ENCODE results near the gene SLF1. TPM values are rescaled to one million over a fixed set of nuclear protein-coding genes. Genes with fewer than 3 reads are reported as not detected.
A peak's percentile ranks its signal among the peaks of the same experiment; 100 is the strongest.

The SLF1 gene
- total and polyA plus RNA-seq, 9 of the 15 experiments (the other 6 are each of a cell fraction or from before 2014, with no cell fraction given), result 9.8 to 31.1 (median 16.3) TPM

DNA sequence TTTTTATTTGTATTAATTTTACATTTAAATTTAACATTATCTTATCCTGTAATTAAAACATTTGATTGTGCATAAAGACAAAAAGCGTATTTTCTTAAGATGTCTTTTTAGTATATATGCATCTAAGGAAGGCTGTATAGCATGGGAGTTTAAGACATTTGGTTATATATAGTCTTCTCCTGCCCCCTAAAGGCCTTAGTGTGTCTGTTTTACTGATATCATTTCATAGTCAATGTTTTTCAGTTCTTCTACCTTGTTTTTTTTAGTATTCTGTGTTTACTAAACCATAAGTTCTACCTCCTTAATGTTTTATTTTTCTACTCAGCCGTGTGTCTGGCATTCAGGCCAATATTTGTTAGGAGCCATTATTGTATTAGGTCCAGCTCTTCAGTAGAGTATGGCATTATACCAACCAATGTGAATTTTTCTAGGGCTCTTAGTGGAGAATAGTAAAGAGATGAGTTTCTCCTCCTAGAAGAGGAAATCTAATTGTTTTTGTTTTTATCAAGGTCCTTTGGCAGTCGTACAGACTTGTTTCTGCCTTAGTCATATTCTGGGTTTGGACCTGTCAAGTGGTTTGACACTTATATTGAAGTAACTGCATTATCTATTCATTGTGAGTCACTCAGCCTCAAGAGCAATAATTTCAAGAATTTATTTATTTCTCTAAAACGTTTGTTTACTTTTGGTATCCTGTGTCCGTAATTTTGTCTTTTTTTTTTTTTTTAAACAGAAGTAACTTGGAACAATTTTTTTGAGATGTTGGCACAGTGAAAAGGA lies 74.8 kb downstream of the SLF1 start (continued):
- TF ChIP-seq RAD21 (CRISPR knock-in tag; conservative IDR thresholded peaks at IDR 0.05 in 1 of 2, IDR thresholded peaks at IDR 0.05 in 1 of 2) (peak; percentile 57 to 63), HLTF (IDR thresholded peaks at IDR 0.05) (no peak), ZNF561 (CRISPR knock-in tag; conservative IDR thresholded peaks at IDR 0.05) (no peak), ZNF324 (CRISPR knock-in tag; IDR thresholded peaks at IDR 0.05) (no peak), ELF4 (CRISPR knock-in tag; IDR thresholded peaks at IDR 0.05) (no peak), SIN3B (IDR thresholded peaks at IDR 0.05; ENCODE audit: low read depth) (no peak), ZNF140 (CRISPR knock-in tag; IDR thresholded peaks at IDR 0.05) (no peak), XRCC3 (IDR thresholded peaks at IDR 0.05) (no peak), SUPT5H (IDR thresholded peaks at IDR 0.05) (no peak)
- TF ChIP-seq, protein P1, sequence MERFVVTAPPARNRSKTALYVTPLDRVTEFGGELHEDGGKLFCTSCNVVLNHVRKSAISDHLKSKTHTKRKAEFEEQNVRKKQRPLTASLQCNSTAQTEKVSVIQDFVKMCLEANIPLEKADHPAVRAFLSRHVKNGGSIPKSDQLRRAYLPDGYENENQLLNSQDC (CRISPR knock-in tag; IDR thresholded peaks at IDR 0.05), result no peak
- TF ChIP-seq, protein P2, sequence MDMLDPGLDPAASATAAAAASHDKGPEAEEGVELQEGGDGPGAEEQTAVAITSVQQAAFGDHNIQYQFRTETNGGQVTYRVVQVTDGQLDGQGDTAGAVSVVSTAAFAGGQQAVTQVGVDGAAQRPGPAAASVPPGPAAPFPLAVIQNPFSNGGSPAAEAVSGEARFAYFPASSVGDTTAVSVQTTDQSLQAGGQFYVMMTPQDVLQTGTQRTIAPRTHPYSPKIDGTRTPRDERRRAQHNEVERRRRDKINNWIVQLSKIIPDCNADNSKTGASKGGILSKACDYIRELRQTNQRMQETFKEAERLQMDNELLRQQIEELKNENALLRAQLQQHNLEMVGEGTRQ (CRISPR knock-in tag; IDR thresholded peaks at IDR 0.05), result no peak
- TF ChIP-seq, protein P3, sequence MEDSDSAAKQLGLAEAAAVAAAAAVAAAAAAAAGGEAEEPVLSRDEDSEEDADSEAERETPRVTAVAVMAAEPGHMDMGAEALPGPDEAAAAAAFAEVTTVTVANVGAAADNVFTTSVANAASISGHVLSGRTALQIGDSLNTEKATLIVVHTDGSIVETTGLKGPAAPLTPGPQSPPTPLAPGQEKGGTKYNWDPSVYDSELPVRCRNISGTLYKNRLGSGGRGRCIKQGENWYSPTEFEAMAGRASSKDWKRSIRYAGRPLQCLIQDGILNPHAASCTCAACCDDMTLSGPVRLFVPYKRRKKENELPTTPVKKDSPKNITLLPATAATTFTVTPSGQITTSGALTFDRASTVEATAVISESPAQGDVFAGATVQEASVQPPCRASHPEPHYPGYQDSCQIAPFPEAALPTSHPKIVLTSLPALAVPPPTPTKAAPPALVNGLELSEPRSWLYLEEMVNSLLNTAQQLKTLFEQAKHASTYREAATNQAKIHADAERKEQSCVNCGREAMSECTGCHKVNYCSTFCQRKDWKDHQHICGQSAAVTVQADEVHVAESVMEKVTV (CRISPR knock-in tag; IDR thresholded peaks at IDR 0.05), result 0 out of 2 replicates have a peak, but pooled peaks have one; percentile 12
- TF ChIP-seq, protein P4, sequence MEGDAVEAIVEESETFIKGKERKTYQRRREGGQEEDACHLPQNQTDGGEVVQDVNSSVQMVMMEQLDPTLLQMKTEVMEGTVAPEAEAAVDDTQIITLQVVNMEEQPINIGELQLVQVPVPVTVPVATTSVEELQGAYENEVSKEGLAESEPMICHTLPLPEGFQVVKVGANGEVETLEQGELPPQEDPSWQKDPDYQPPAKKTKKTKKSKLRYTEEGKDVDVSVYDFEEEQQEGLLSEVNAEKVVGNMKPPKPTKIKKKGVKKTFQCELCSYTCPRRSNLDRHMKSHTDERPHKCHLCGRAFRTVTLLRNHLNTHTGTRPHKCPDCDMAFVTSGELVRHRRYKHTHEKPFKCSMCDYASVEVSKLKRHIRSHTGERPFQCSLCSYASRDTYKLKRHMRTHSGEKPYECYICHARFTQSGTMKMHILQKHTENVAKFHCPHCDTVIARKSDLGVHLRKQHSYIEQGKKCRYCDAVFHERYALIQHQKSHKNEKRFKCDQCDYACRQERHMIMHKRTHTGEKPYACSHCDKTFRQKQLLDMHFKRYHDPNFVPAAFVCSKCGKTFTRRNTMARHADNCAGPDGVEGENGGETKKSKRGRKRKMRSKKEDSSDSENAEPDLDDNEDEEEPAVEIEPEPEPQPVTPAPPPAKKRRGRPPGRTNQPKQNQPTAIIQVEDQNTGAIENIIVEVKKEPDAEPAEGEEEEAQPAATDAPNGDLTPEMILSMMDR (IDR thresholded peaks at IDR 0.05 in 2 of 3, conservative IDR thresholded peaks at IDR 0.05 in 1 of 3; ENCODE audit: insufficient read depth in 2 of 3, low read depth in 1 of 3, low read length in 3 of 3), result peak in 2 of 3 experiments; percentile 27 to 57; a peak in 3 of 6 replicates
- TF ChIP-seq, protein P5, sequence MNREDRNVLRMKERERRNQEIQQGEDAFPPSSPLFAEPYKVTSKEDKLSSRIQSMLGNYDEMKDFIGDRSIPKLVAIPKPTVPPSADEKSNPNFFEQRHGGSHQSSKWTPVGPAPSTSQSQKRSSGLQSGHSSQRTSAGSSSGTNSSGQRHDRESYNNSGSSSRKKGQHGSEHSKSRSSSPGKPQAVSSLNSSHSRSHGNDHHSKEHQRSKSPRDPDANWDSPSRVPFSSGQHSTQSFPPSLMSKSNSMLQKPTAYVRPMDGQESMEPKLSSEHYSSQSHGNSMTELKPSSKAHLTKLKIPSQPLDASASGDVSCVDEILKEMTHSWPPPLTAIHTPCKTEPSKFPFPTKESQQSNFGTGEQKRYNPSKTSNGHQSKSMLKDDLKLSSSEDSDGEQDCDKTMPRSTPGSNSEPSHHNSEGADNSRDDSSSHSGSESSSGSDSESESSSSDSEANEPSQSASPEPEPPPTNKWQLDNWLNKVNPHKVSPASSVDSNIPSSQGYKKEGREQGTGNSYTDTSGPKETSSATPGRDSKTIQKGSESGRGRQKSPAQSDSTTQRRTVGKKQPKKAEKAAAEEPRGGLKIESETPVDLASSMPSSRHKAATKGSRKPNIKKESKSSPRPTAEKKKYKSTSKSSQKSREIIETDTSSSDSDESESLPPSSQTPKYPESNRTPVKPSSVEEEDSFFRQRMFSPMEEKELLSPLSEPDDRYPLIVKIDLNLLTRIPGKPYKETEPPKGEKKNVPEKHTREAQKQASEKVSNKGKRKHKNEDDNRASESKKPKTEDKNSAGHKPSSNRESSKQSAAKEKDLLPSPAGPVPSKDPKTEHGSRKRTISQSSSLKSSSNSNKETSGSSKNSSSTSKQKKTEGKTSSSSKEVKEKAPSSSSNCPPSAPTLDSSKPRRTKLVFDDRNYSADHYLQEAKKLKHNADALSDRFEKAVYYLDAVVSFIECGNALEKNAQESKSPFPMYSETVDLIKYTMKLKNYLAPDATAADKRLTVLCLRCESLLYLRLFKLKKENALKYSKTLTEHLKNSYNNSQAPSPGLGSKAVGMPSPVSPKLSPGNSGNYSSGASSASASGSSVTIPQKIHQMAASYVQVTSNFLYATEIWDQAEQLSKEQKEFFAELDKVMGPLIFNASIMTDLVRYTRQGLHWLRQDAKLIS (CRISPR knock-in tag; IDR thresholded peaks at IDR 0.05), result no peak

Data from K562 (cell line).